ENCODE results near the gene LRRC7.

LRRC7 gene

GRCh38 chr1:69661686-69662085 lies 94.0 kb downstream of the LRRC7 start:
- no peak for DNase-seq (ENCODE audit: low read depth, low spot score)
- CTCF ChIA-PET: no interaction called here
- POLR2A ChIA-PET: no interaction called here
- H3K4me3 ChIP-seq (ENCODE audit: low read depth, low read length): no peak overlapping the region
- TF ChIP-seq CTCF (IDR thresholded peaks at IDR 0.05; ENCODE audit: insufficient read depth, low read length, missing control alignments): no peak

- CTCF ChIA-PET: no interaction called here
- POLR2A ChIA-PET: no interaction called here
Measured at GRCh38 chr1:69662321-69662720, 94.6 kb downstream of the LRRC7 start.

GRCh38 chr1:69671363-69672010 lies 103.8 kb downstream of the LRRC7 start:
- CTCF ChIA-PET: no interaction called here
- POLR2A ChIA-PET: no interaction called here
- DNase-seq (ENCODE audit: low read depth, low spot score): no peak
- no peak for TF ChIP-seq CTCF (IDR thresholded peaks at IDR 0.05; ENCODE audit: insufficient read depth, low read length, missing control alignments)
- no peak overlapping the region for H3K4me3 ChIP-seq (ENCODE audit: low read depth, low read length)

More at GRCh38 chr1:69662321-69662720, 94.6 kb downstream of the LRRC7 start:
- DNase-seq (ENCODE audit: low read depth, low spot score): no peak
- H3K4me3 ChIP-seq (ENCODE audit: low read depth, low read length): no peak overlapping the region
- TF ChIP-seq CTCF (IDR thresholded peaks at IDR 0.05; ENCODE audit: insufficient read depth, low read length, missing control alignments): no peak

- DNase-seq (ENCODE audit: low read depth, low spot score): no peak
- CTCF ChIA-PET: no interaction called here
- POLR2A ChIA-PET: no interaction called here
- H3K4me3 ChIP-seq (ENCODE audit: low read depth, low read length): no peak overlapping the region
- TF ChIP-seq CTCF (IDR thresholded peaks at IDR 0.05; ENCODE audit: insufficient read depth, low read length, missing control alignments): no peak
Measured at GRCh38 chr1:69673321-69673720, 105.6 kb downstream of the LRRC7 start.

GRCh38 chr1:69679965-69680364 lies 112.2 kb downstream of the LRRC7 start:
- CTCF ChIA-PET: no interaction called here
- no peak overlapping the region for H3K4me3 ChIP-seq (ENCODE audit: low read depth, low read length)
- no peak for TF ChIP-seq CTCF (IDR thresholded peaks at IDR 0.05; ENCODE audit: insufficient read depth, low read length, missing control alignments)
- no peak for DNase-seq (ENCODE audit: low read depth, low spot score)
- POLR2A ChIA-PET: no interaction called here

- ChIA-PET CTCF (no interaction called here), POLR2A (no interaction called here)
- H3K4me3 ChIP-seq (ENCODE audit: low read depth, low read length): no peak overlapping the region
- DNase-seq (ENCODE audit: low read depth, low spot score): no peak
- TF ChIP-seq CTCF (IDR thresholded peaks at IDR 0.05; ENCODE audit: insufficient read depth, low read length, missing control alignments): no peak
Measured at GRCh38 chr1:69686367-69686984, 118.8 kb downstream of the LRRC7 start.
